ENCODE data around the gene CCDC177. TPM values are rescaled to one million over a fixed set of nuclear protein-coding genes. Genes with fewer than 3 reads are reported as not detected.

CCDC177 gene
- total RNA-seq, 1 donor from 2014 or later, result not detected

GRCh38 chr14:69529563-69529962, 45.1 kb downstream of the CCDC177 start:
- no peaks in the 10 kb centered on the region for H3K36me3 Mint-ChIP-seq (ENCODE audit: low read depth, unreplicated experiment)
- peaks cover 3% of the 10 kb centered on the region for H3K27me3 Mint-ChIP-seq (ENCODE audit: unreplicated experiment)
- no peak for TF ChIP-seq CTCF (IDR thresholded peaks at IDR 0.05; ENCODE audit: unreplicated experiment)
- H3K27ac Mint-ChIP-seq (ENCODE audit: unreplicated experiment), result no peak overlapping the region
- H3K9me3 Mint-ChIP-seq (ENCODE audit: unreplicated experiment), result no peaks in the 10 kb centered on the region
- H3K4me3 Mint-ChIP-seq (ENCODE audit: unreplicated experiment), result no peak overlapping the region
- DNase-seq (ENCODE audit: low spot score), result no peak
- peaks cover 17% of the 10 kb centered on the region for H3K4me1 Mint-ChIP-seq (ENCODE audit: unreplicated experiment)

- no peak overlapping the region for H3K27ac Mint-ChIP-seq (ENCODE audit: unreplicated experiment)
- no peak overlapping the region for H3K4me3 Mint-ChIP-seq (ENCODE audit: unreplicated experiment)
- TF ChIP-seq CTCF (IDR thresholded peaks at IDR 0.05; ENCODE audit: unreplicated experiment), result no peak
- no peak for DNase-seq (ENCODE audit: low spot score)
- no peaks in the 10 kb centered on the region for H3K9me3 Mint-ChIP-seq (ENCODE audit: unreplicated experiment)
- no peaks in the 10 kb centered on the region for H3K36me3 Mint-ChIP-seq (ENCODE audit: low read depth, unreplicated experiment)
- H3K27me3 Mint-ChIP-seq (ENCODE audit: unreplicated experiment), result peaks cover 3% of the 10 kb centered on the region
- peaks cover 17% of the 10 kb centered on the region for H3K4me1 Mint-ChIP-seq (ENCODE audit: unreplicated experiment)
Observed at GRCh38 chr14:69528930-69529329, 45.7 kb downstream of the CCDC177 start.

- TF ChIP-seq CTCF (IDR thresholded peaks at IDR 0.05; ENCODE audit: unreplicated experiment), result no peak
- no peak for DNase-seq (ENCODE audit: low spot score)
- peaks cover 17% of the 10 kb centered on the region for H3K4me1 Mint-ChIP-seq (ENCODE audit: unreplicated experiment)
- H3K27me3 Mint-ChIP-seq (ENCODE audit: unreplicated experiment), result peaks cover 3% of the 10 kb centered on the region
- no peak overlapping the region for H3K4me3 Mint-ChIP-seq (ENCODE audit: unreplicated experiment)
- H3K27ac Mint-ChIP-seq (ENCODE audit: unreplicated experiment), result no peak overlapping the region
- H3K9me3 Mint-ChIP-seq (ENCODE audit: unreplicated experiment), result no peaks in the 10 kb centered on the region
- no peaks in the 10 kb centered on the region for H3K36me3 Mint-ChIP-seq (ENCODE audit: low read depth, unreplicated experiment)
Observed at GRCh38 chr14:69528143-69528542, 46.5 kb downstream of the CCDC177 start.

GRCh38 chr14:69527635-69528034, 47.0 kb downstream of the CCDC177 start:
- H3K4me1 Mint-ChIP-seq (ENCODE audit: unreplicated experiment), result peaks cover 17% of the 10 kb centered on the region
- no peak for TF ChIP-seq CTCF (IDR thresholded peaks at IDR 0.05; ENCODE audit: unreplicated experiment)
- H3K9me3 Mint-ChIP-seq (ENCODE audit: unreplicated experiment), result no peaks in the 10 kb centered on the region
- no peak overlapping the region for H3K27ac Mint-ChIP-seq (ENCODE audit: unreplicated experiment)
- H3K36me3 Mint-ChIP-seq (ENCODE audit: low read depth, unreplicated experiment), result no peaks in the 10 kb centered on the region
- peaks cover 3% of the 10 kb centered on the region for H3K27me3 Mint-ChIP-seq (ENCODE audit: unreplicated experiment)
- no peak overlapping the region for H3K4me3 Mint-ChIP-seq (ENCODE audit: unreplicated experiment)
- DNase-seq (ENCODE audit: low spot score), result no peak

GRCh38 chr14:69525896-69526295, 48.8 kb downstream of the CCDC177 start:
- H3K27ac Mint-ChIP-seq (ENCODE audit: unreplicated experiment), result no peak overlapping the region
- peaks cover 5% of the 10 kb centered on the region for H3K4me1 Mint-ChIP-seq (ENCODE audit: unreplicated experiment)
- TF ChIP-seq CTCF (IDR thresholded peaks at IDR 0.05; ENCODE audit: unreplicated experiment), result no peak
- H3K9me3 Mint-ChIP-seq (ENCODE audit: unreplicated experiment), result no peaks in the 10 kb centered on the region
- DNase-seq (ENCODE audit: low spot score), result no peak
- H3K27me3 Mint-ChIP-seq (ENCODE audit: unreplicated experiment), result peaks cover 3% of the 10 kb centered on the region
- no peaks in the 10 kb centered on the region for H3K36me3 Mint-ChIP-seq (ENCODE audit: low read depth, unreplicated experiment)
- no peak overlapping the region for H3K4me3 Mint-ChIP-seq (ENCODE audit: unreplicated experiment)

Measured in endothelial cell (in vitro differentiated cells).